Mucosa of rectum (tissue), 2 donors: ENCODE data around the gene OR4C45.
"Not testable (repeated sequence)": the region's sequence is repeated elsewhere in the genome, so short reads cannot be mapped to it uniquely, and the experiment has no call there.

ENCODE experiments used
- H3K27ac ChIP-seq, 2 donors: one replicate each; pipeline ENCODE4 v1.7.0; 2013; ENCODE audit warnings: inconsistent platforms in 2 of 2, low read depth in 2 of 2, low read length in 2 of 2
- H3K27me3 ChIP-seq, 2 donors: one replicate each; pipeline ENCODE4 v1.7.0; 2013; ENCODE audit warnings: low read length in 2 of 2; ENCODE audit not compliant: control insufficient read depth in 2 of 2, insufficient read depth in 2 of 2
- H3K36me3 ChIP-seq, 2 donors: one replicate each; pipeline ENCODE4 v1.7.0; 2013; ENCODE audit warnings: low read length in 2 of 2; ENCODE audit not compliant: control insufficient read depth in 2 of 2, insufficient read depth in 2 of 2
- H3K4me1 ChIP-seq, 2 donors: one replicate each; pipeline ENCODE4 v1.7.0; 2013; ENCODE audit warnings: low read length in 2 of 2, mild to moderate bottlenecking in 1 of 2; ENCODE audit not compliant: control insufficient read depth in 2 of 2, insufficient read depth in 2 of 2
- H3K4me3 ChIP-seq, 2 donors: one replicate each; pipeline ENCODE4 v1.7.0; 2013; ENCODE audit warnings: low read length in 2 of 2
- H3K9ac ChIP-seq, 2 donors: one replicate each; pipeline ENCODE4 v1.7.0; 2013; ENCODE audit warnings: low read length in 2 of 2, low read depth in 1 of 2, mild to moderate bottlenecking in 1 of 2
- H3K9me3 ChIP-seq, 2 donors: one replicate each; pipeline ENCODE4 v1.7.0; 2013; ENCODE audit warnings: low read length in 2 of 2; ENCODE audit not compliant: control insufficient read depth in 2 of 2
- donor health status: healthy.
- donor health status: Normal muscosa, but diverticular disease.

OR4C45 gene

DNA sequence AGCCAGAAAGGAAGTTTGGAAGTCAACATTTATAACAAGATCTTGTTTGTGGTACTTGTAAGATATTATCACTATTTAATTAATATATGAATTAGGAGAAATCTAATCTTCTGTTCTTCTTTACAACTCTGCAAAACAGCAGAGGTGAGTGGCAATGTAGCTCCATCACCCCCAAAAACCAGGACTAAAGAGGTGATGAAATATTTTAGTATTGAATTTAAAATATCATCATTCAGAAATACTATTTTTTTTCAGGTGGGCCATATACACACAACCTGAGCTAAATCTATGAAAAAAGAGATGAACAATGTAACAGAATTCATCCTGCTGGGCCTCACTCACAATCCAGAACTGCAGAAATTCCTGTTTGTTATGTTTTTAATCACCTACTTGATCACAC is at the start of gene OR4C45:
Gene OR4C45 (plus strand): TSS at position 301 of the 400 bp plus-strand sequence.
- H3K27me3 ChIP-seq, result no peaks in the 10 kb centered on the region
- no peaks in the 10 kb centered on the region for H3K9me3 ChIP-seq
- no peaks in the 10 kb centered on the region for H3K36me3 ChIP-seq
- H3K27ac ChIP-seq, result no peak within 1 kb of the TSS
- no peak within 1 kb of the TSS for H3K9ac ChIP-seq
- H3K4me3 ChIP-seq, result no peak within 1 kb of the TSS
- no peaks in the 10 kb centered on the region for H3K4me1 ChIP-seq

DNA sequence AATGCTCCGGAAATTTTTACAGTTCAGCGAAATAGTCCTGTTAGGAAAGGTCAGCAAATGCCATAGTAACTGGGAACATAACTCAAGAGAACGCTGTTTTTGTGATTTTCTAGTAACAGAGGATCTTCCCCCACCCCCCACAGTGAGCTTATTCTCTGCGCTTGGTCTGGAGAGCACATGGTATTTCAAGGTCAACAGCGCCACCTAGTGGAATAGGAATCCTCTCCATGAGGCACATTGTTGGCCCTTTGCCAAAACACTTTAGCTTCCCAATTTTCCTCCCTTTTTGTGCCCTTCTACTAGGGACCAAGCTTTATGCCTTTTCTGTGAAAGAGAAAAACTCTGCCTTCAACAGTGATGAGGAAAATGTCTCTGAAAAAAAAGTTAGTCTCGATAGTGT is 37.1 kb upstream of the OR4C45 start:
- H3K4me1 ChIP-seq, result no peaks in the 10 kb centered on the region
- no peaks in the 10 kb centered on the region for H3K9me3 ChIP-seq
- no peaks in the 10 kb centered on the region for H3K27me3 ChIP-seq
- H3K36me3 ChIP-seq, result no peaks in the 10 kb centered on the region
- H3K4me3 ChIP-seq, result no peak overlapping the region
- no peak overlapping the region for H3K9ac ChIP-seq
- H3K27ac ChIP-seq, result no peak overlapping the region

GRCh38 chr11:50030193-50030592 is 2.5 kb upstream of the OR4C45 start:
- Histone ChIP-seq H3K36me3 (no peaks in the 10 kb centered on the region), H3K9ac (no peak overlapping the region), H3K27me3 (no peaks in the 10 kb centered on the region), H3K27ac (no peak overlapping the region), H3K4me3 (no peak overlapping the region), H3K4me1 (no peaks in the 10 kb centered on the region), H3K9me3 (no peaks in the 10 kb centered on the region)

DNA sequence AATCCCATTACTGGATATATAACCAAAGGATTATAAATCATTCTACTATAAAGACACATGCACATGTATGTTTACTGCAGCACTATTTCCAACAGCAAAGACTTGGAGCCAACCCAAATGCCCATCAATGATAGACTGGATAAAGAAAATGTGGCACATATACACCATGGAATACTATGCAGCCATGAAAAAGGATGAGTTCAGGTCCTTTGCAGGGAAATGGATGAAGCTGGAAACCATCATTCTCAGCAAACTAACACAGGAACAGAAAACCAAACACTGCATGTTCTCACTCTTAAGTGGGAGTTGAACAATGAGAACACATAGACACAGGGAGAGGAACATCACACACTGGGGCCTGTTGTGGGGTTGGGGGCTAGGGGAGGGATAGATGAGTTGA is 3.6 kb downstream of the OR4C45 start:
- H3K4me3 ChIP-seq, H3K4me1 ChIP-seq, H3K36me3 ChIP-seq, H3K9me3 ChIP-seq, H3K27me3 ChIP-seq, H3K9ac ChIP-seq, H3K27ac ChIP-seq: not testable (repeated sequence)

DNA sequence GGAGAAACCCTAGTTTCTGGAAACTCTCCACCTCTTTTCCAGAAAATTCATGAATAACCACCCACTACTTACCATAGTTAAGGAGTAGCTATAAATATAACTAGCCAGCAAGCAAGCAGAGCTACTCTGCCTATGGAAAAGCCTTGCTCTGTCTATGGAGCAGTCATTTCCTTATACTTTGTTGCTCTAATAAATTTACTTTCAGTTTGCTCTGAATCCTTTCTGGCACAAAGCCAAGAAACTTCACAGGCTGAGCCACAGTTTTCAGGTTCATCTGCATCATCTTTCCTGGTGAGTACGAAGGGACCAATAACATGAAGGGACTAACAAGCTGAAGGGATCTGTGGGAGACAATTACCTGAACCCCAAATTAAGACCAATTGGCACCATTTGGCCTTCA is 4.6 kb downstream of the OR4C45 start:
- Histone ChIP-seq H3K9ac (no peak overlapping the region), H3K9me3 (peaks cover 0 to 3% of the 10 kb centered on the region in 2 donors), H3K36me3 (no peaks in the 10 kb centered on the region), H3K27me3 (no peaks in the 10 kb centered on the region), H3K27ac (no peak overlapping the region), H3K4me3 (no peak overlapping the region), H3K4me1 (no peaks in the 10 kb centered on the region)

- Histone ChIP-seq H3K4me3 (no peak overlapping the region), H3K27me3 (no peaks in the 10 kb centered on the region), H3K27ac (no peak overlapping the region), H3K9ac (no peak overlapping the region), H3K4me1 (no peaks in the 10 kb centered on the region), H3K36me3 (no peaks in the 10 kb centered on the region), H3K9me3 (no peaks in the 10 kb centered on the region)
Observed at GRCh38 chr11:50044647-50045046, 12.0 kb downstream of the OR4C45 start.

- not testable (repeated sequence) for H3K4me1 ChIP-seq, H3K9ac ChIP-seq
Observed at GRCh38 chr11:50063056-50063455, 30.4 kb downstream of the OR4C45 start.

GRCh38 chr11:50070389-50070788 is 37.7 kb downstream of the OR4C45 start:
- Histone ChIP-seq H3K4me1 (no peaks in the 10 kb centered on the region), H3K27ac (no peak overlapping the region), H3K4me3 (no peak overlapping the region), H3K36me3 (no peaks in the 10 kb centered on the region), H3K9ac (no peak overlapping the region), H3K27me3 (no peaks in the 10 kb centered on the region), H3K9me3 (no peaks in the 10 kb centered on the region)

More at GRCh38 chr11:50063056-50063455, 30.4 kb downstream of the OR4C45 start:
- not testable (repeated sequence) for H3K4me3 ChIP-seq, H3K36me3 ChIP-seq, H3K27ac ChIP-seq, H3K9me3 ChIP-seq, H3K27me3 ChIP-seq

DNA sequence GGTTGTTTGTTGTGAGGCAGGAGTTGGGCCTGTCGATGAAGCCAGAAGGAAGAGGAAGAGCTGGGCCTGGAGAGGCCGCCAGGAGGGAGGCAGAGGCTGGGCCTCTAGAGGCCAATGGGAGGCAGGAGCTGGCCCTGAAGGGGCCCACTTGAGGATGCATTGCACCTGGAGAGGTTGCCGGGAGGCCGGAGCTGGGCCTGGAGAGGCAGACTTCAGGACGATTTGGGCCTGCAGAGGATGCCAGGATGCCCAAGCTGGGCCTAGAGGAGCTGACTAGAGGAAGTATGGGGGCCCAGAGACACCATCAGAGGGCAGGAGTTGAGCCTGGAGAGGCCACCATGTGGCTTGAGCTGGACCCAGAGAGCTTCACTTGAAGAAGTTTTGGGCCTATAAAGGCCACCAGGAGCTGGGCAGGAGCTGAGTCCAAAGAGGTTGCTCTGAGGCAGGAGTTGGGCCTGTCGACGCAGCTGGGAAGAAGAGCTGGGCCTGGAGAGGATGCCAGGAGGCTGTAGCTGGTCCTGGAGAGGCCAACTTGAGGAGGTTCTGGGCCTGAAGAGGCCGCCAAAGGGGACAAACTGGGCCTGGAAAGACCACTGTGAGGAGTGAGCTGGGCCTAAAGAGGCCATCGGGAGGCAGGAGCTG is 39.0 kb downstream of the OR4C45 start:
- Histone ChIP-seq H3K4me3 (no peak overlapping the region), H3K9ac (no peak overlapping the region), H3K27ac (no peak overlapping the region), H3K9me3 (peaks cover 0 to 3% of the 10 kb centered on the region in 2 donors), H3K36me3 (no peaks in the 10 kb centered on the region), H3K4me1 (no peaks in the 10 kb centered on the region), H3K27me3 (no peaks in the 10 kb centered on the region)

- no peaks in the 10 kb centered on the region for H3K4me1 ChIP-seq
- no peaks in the 10 kb centered on the region for H3K27me3 ChIP-seq
- no peak overlapping the region for H3K9ac ChIP-seq
- H3K27ac ChIP-seq, result no peak overlapping the region
- peaks cover 0 to 7% of the 10 kb centered on the region in 2 donors for H3K9me3 ChIP-seq
- no peaks in the 10 kb centered on the region for H3K36me3 ChIP-seq
- H3K4me3 ChIP-seq, result no peak overlapping the region
Observed at GRCh38 chr11:50072226-50073112, 39.8 kb downstream of the OR4C45 start.
